ENCODE measurements around the gene FGF10. TPM values are rescaled to one million over a fixed set of nuclear protein-coding genes. Genes with fewer than 3 reads are reported as not detected.

FGF10 gene
- 1 to 10 TPM in 4 of 8 experiments, under 1 TPM in 2, not detected in 2; 0.45 to 4.0 (median 1.1) TPM for total RNA-seq

- peak; percentile 16 to 87 (median 80) for ATAC-seq (replicated peaks in 6 of 8)
- in situ Hi-C loops (cut with MboI; ENCODE audit: low pct_unique_long_range_greater_than_20kb in 2 of 9, low sequenced_read_pairs in 9 of 9, unreplicated experiment in 9 of 9): no loop called here
- H3K4me1 ChIP-seq (replicated peaks in 1 of 2): peaks cover 5 to 8% of the 10 kb centered on the region in 2 donors
- 0 to 2% (median 0%) methylated on average over 1 to 9 of the region's 35 CpGs; no CpG with 5 or more reads in 4 of the 10 experiments for WGBS, 10 experiments
- H3K4me3 ChIP-seq: peak within 1 kb of the TSS; percentile 33 to 58 (median 42)
- no peak within 1 kb of the TSS for H3K27ac ChIP-seq
These were observed at the start of gene FGF10 for GRCh38 chr5:44389090-44389822. Gene FGF10, minus strand, starts transcription at chr5:44389420. Its CDS starts 738 bp downstream, at chr5:44388682.

DNA sequence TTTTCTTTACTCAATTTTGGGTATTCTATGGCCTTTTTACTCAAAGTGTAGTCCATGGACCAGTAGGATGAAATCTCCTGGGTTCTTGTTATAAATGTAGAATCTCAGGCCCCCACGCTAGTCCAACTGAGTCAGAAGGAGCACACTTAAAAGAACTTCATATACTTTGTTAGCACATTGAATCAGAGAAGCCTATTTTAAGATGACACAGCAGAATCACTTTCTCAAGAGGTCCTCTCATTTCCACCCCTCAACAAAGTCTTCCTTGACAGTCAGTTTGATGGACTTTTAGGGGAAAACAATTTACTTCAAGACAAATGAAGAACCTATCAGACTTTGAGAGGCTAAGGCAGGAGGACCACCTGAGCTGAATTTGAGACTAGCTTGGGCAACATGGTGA is 37.7 kb upstream of the FGF10 start:
- no peak overlapping the region for H3K27ac ChIP-seq
- ATAC-seq (replicated peaks in 6 of 8): no peak
- WGBS, 10 experiments: 0 to 100% (median 53%) methylated on average over 1 of the region's 1 CpG; no CpG with 5 or more reads in 2 of the 10 experiments
- in situ Hi-C loops (cut with MboI; ENCODE audit: low pct_unique_long_range_greater_than_20kb in 2 of 9, low sequenced_read_pairs in 9 of 9, unreplicated experiment in 9 of 9): no loop called here
- H3K4me1 ChIP-seq (replicated peaks in 1 of 2): no peaks in the 10 kb centered on the region
- H3K4me3 ChIP-seq: no peak overlapping the region

- no peak overlapping the region for H3K27ac ChIP-seq
- ATAC-seq (replicated peaks in 6 of 8): no peak
- 0 to 100% (median 80%) methylated on average over 1 to 3 of the region's 3 CpGs for WGBS, 10 experiments
- H3K4me1 ChIP-seq (replicated peaks in 1 of 2): no peaks in the 10 kb centered on the region
- H3K4me3 ChIP-seq: no peak overlapping the region
- in situ Hi-C loops (cut with MboI; ENCODE audit: low pct_unique_long_range_greater_than_20kb in 2 of 9, low sequenced_read_pairs in 9 of 9, unreplicated experiment in 9 of 9): no loop called here
These were observed 23.1 kb upstream of the FGF10 start for GRCh38 chr5:44412286-44412685.

DNA sequence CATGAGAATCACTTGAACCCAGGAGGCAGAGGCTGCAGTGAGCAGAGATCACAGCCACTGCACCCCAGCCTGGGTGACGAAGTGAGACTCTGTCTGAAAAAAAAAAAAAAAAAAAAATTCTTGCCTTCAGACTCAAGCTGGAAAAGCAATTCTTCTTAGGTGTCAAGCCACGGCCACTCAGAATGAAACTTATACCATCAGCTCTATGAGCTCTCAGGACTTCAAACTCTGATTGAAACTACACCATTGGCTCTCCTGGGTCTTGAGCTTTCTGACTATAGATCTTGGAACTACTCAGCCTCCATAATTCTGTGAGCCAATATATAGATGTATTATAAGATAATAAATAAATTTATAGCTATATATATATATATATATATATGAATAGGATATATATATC is 12.9 kb upstream of the FGF10 start:
- in situ Hi-C loops (cut with MboI; ENCODE audit: low pct_unique_long_range_greater_than_20kb in 2 of 9, low sequenced_read_pairs in 9 of 9, unreplicated experiment in 9 of 9): no loop called here
- ATAC-seq (replicated peaks in 6 of 8): no peak
- no peak overlapping the region for H3K27ac ChIP-seq
- WGBS, 10 experiments: 0 to 93% (median 44%) methylated on average over 1 to 2 of the region's 2 CpGs; no CpG with 5 or more reads in 6 of the 10 experiments
- H3K4me3 ChIP-seq: no peak overlapping the region
- no peaks in the 10 kb centered on the region for H3K4me1 ChIP-seq (replicated peaks in 1 of 2)

- H3K4me3 ChIP-seq: no peak overlapping the region
- in situ Hi-C loops (cut with MboI; ENCODE audit: low pct_unique_long_range_greater_than_20kb in 2 of 9, low sequenced_read_pairs in 9 of 9, unreplicated experiment in 9 of 9): no loop called here
- 0 to 100% (median 88%) methylated on average over 1 to 4 of the region's 4 CpGs; no CpG with 5 or more reads in 1 of the 10 experiments for WGBS, 10 experiments
- ATAC-seq (replicated peaks in 6 of 8): no peak
- no peak overlapping the region for H3K27ac ChIP-seq
- no peaks in the 10 kb centered on the region for H3K4me1 ChIP-seq (replicated peaks in 1 of 2)
These were observed 12.4 kb upstream of the FGF10 start for GRCh38 chr5:44401611-44402010.

GRCh38 chr5:44398382-44398781 is 9.2 kb upstream of the FGF10 start:
- Histone ChIP-seq H3K27ac (no peak overlapping the region), H3K4me3 (no peak overlapping the region), H3K4me1 (replicated peaks in 1 of 2) (no peaks in the 10 kb centered on the region)
- in situ Hi-C loops (cut with MboI; ENCODE audit: low pct_unique_long_range_greater_than_20kb in 2 of 9, low sequenced_read_pairs in 9 of 9, unreplicated experiment in 9 of 9): no loop called here
- ATAC-seq (replicated peaks in 6 of 8): no peak

DNA sequence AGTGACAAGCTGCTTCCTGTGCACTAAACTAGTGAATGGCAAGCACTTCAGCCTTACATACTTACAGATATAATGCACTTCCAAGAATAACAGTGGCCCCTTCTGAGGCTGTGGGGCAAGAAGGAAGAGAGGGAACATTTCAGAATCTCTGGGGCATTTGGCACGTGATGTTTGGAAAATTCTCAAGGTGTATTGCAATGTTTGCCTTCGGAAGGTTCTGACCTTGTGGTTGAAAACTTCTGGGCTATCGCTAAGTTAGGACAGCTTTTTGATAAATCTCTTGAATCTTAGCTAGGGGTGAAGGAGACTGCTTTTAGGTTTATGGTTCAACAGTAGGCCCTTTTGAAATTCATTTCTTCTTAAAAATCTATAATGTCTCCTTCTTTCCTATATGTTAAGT is 7.1 kb upstream of the FGF10 start:
- in situ Hi-C loops (cut with MboI; ENCODE audit: low pct_unique_long_range_greater_than_20kb in 2 of 9, low sequenced_read_pairs in 9 of 9, unreplicated experiment in 9 of 9): no loop called here
- ATAC-seq (replicated peaks in 6 of 8): no peak
- Histone ChIP-seq H3K4me1 (replicated peaks in 1 of 2) (no peaks in the 10 kb centered on the region), H3K27ac (no peak overlapping the region), H3K4me3 (no peak overlapping the region)
- 20 to 100% (median 96%) methylated on average over 1 to 3 of the region's 3 CpGs; no CpG with 5 or more reads in 3 of the 10 experiments for WGBS, 10 experiments

- H3K4me3 ChIP-seq: peak overlapping the region in 1 of 5 donors; percentile 37
- in situ Hi-C loops (cut with MboI; ENCODE audit: low pct_unique_long_range_greater_than_20kb in 2 of 9, low sequenced_read_pairs in 9 of 9, unreplicated experiment in 9 of 9): no loop called here
- no peak overlapping the region for H3K27ac ChIP-seq
- WGBS, 10 experiments: 20 to 71% (median 36%) methylated on average over 1 to 2 of the region's 2 CpGs; no CpG with 5 or more reads in 2 of the 10 experiments
- H3K4me1 ChIP-seq (replicated peaks in 1 of 2): peaks cover 5 to 7% of the 10 kb centered on the region in 2 donors
- ATAC-seq (replicated peaks in 6 of 8): no peak
These were observed 1.1 kb upstream of the FGF10 start for GRCh38 chr5:44390351-44390750.

- no peak overlapping the region for H3K27ac ChIP-seq
- 0 to 56% (median 20%) methylated on average over 1 to 4 of the region's 5 CpGs; no CpG with 5 or more reads in 2 of the 10 experiments for WGBS, 10 experiments
- H3K4me1 ChIP-seq (replicated peaks in 1 of 2): peaks cover 5 to 7% of the 10 kb centered on the region in 2 donors
- in situ Hi-C loops (cut with MboI; ENCODE audit: low pct_unique_long_range_greater_than_20kb in 2 of 9, low sequenced_read_pairs in 9 of 9, unreplicated experiment in 9 of 9): no loop called here
- peak overlapping the region; percentile 33 to 58 (median 42) for H3K4me3 ChIP-seq
- peak in 5 of 8 experiments; percentile 38 to 51 (median 45) for ATAC-seq (replicated peaks in 6 of 8)
These were observed 563 bp upstream of the FGF10 start for GRCh38 chr5:44389823-44390143.

DNA sequence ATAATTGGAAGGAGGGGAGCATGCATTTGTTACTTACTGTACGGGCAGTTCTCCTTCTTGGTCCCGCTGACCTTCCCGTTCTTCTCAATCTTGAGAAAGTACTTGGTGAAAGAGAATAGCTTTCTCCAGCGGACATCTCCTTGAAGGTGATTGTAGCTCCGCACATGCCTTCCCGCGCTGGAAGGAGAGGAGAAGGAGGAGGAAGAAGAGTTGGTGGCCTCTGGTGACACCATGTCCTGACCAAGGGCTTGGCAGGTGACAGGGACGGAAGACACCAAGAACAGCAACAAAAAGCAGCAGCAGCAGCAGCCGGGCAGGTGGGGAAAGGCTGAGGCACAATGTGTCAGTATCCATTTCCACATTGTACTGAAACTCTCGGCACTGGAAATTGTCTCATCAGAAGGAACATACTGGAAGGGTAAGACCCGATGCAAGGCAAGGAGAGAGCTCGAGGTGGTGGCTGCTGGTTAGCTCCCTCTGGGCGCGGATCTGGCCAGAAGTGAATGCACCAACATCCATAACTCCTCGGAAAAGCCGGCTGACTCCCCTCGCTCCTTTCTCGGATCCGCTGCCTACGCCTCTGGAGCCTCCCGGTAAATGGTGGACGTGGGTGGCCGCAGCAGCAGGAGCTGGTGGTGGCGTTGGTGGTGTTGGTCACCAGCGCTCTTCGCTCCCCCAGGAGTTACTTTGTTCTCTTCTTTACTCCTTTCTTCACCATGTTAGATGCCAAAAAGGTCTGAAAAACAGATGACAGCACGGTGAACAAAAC is 715 bp downstream of the FGF10 start:
- WGBS, 10 experiments: 0 to 2% (median 0%) methylated on average over 1 to 16 of the region's 27 CpGs; no CpG with 5 or more reads in 5 of the 10 experiments
- peak; percentile 20 to 57 (median 47) for ATAC-seq (replicated peaks in 6 of 8)
- H3K27ac ChIP-seq: no peak overlapping the region
- H3K4me3 ChIP-seq: peak overlapping the region; percentile 33 to 58 (median 42)
- H3K4me1 ChIP-seq (replicated peaks in 1 of 2): peaks cover 5 to 13% of the 10 kb centered on the region in 2 donors
- in situ Hi-C loops (cut with MboI; ENCODE audit: low pct_unique_long_range_greater_than_20kb in 2 of 9, low sequenced_read_pairs in 9 of 9, unreplicated experiment in 9 of 9): no loop called here

DNA sequence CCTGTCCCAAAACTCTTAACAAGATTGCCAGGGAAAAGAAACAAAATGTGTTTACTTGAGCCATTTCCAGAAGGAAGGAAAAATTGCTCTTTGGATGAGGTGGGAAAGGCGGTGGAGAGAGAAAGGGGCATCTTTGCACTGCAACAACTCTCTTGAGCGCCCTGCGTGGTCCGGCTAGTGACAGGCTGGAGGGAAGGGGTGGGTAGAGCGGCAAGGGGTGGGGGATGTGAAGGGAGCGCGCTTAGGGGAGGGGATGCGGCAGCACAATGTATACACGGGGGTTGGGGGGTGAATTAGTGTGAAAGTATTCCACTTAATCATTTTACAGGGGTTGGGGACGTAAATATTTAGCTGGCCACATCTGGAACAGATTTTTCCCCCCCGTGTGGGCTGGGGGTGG is 1.3 kb downstream of the FGF10 start:
- Histone ChIP-seq H3K4me3 (peak overlapping the region; percentile 33 to 58 (median 42)), H3K4me1 (replicated peaks in 1 of 2) (peaks cover 5 to 19% of the 10 kb centered on the region in 2 donors), H3K27ac (no peak overlapping the region)
- in situ Hi-C loops (cut with MboI; ENCODE audit: low pct_unique_long_range_greater_than_20kb in 2 of 9, low sequenced_read_pairs in 9 of 9, unreplicated experiment in 9 of 9): no loop called here
- WGBS, 10 experiments: 0 to 17% (median 6%) methylated on average over 1 to 6 of the region's 11 CpGs; no CpG with 5 or more reads in 6 of the 10 experiments
- ATAC-seq (replicated peaks in 6 of 8): peak in 3 of 8 experiments; percentile 27 to 36 (median 29)

DNA sequence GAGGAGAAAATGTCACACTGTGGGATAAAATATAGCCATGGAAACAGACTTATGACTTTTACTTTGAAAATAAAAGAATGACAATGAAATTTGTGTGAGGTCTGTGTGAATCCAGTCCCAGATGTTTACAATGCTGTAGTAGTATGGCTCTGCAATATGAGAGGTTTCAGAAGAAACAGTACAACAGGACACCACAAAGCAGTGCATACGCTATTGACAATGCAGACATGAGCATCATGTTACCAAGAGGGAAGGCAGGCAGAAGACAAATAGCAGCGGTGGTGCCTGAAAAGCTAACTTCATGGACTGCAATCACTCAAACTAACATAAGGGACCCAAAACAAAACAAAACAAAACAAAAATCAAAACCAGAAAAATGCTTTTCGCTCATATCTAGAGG is 1.8 kb downstream of the FGF10 start:
- in situ Hi-C loops (cut with MboI; ENCODE audit: low pct_unique_long_range_greater_than_20kb in 2 of 9, low sequenced_read_pairs in 9 of 9, unreplicated experiment in 9 of 9): no loop called here
- 0 to 10% (median 2%) methylated on average over 1 to 3 of the region's 3 CpGs; no CpG with 5 or more reads in 2 of the 10 experiments for WGBS, 10 experiments
- peaks cover 5 to 20% of the 10 kb centered on the region in 2 donors for H3K4me1 ChIP-seq (replicated peaks in 1 of 2)
- no peak overlapping the region for H3K27ac ChIP-seq
- ATAC-seq (replicated peaks in 6 of 8): no peak
- peak overlapping the region in 3 of 5 donors; percentile 37 to 58 (median 42) for H3K4me3 ChIP-seq

GRCh38 chr5:44385291-44385900 is 3.8 kb downstream of the FGF10 start:
- no peak overlapping the region for H3K4me3 ChIP-seq
- peaks cover 5 to 20% of the 10 kb centered on the region in 2 donors for H3K4me1 ChIP-seq (replicated peaks in 1 of 2)
- in situ Hi-C loops (cut with MboI; ENCODE audit: low pct_unique_long_range_greater_than_20kb in 2 of 9, low sequenced_read_pairs in 9 of 9, unreplicated experiment in 9 of 9): no loop called here
- H3K27ac ChIP-seq: no peak overlapping the region
- no peak for ATAC-seq (replicated peaks in 6 of 8)
- 0 to 67% (median 29%) methylated on average over 1 to 4 of the region's 4 CpGs; no CpG with 5 or more reads in 1 of the 10 experiments for WGBS, 10 experiments

Data from motor neuron (in vitro differentiated cells).